Left ventricle myocardium inferior (tissue), 1 donor: ENCODE measurements around the gene RBPJ. TPM values are rescaled to one million over a fixed set of nuclear protein-coding genes. Genes with fewer than 3 reads are reported as not detected.

ENCODE experiments used
- DNase-seq: peaks from one replicate; pipeline ENCODE4 v3.0.0-alpha.2; 2020
- H3K27ac ChIP-seq: fragments of 200-600 bp; replicated peaks from 2 replicates; pipeline ENCODE4 v1.8.0; 2021
- H3K27me3 ChIP-seq: fragments of 200-600 bp; 2 replicates; pipeline ENCODE4 v1.8.0; 2021; ENCODE audit warnings: low read depth
- H3K36me3 ChIP-seq: fragments of 200-600 bp; 2 replicates; pipeline ENCODE4 v1.8.0; 2021
- H3K4me1 ChIP-seq: fragments of 200-600 bp; 2 replicates; pipeline ENCODE4 v1.8.0; 2021
- H3K4me3 ChIP-seq: fragments of 200-600 bp; 2 replicates; pipeline ENCODE4 v1.8.0; 2021; ENCODE audit warnings: mild to moderate bottlenecking, moderate library complexity
- H3K9me3 ChIP-seq: fragments of 200-600 bp; replicated peaks from 2 replicates; pipeline ENCODE4 v1.8.0; 2021
- CTCF ChIP-seq: fragments of 200-600 bp; IDR thresholded peaks from 2 replicates; pipeline ENCODE4 v1.8.0; 2021; ENCODE audit warnings: antibody characterized with exemption, mild to moderate bottlenecking, borderline replicate concordance
- intact Hi-C: fragments of 100-400 bp; cut with micrococcal nuclease; formaldehyde crosslinking; loops from one replicate; pipeline ENCODE4 v1.11.0; 2022
- total RNA-seq: library from RNA; stranded (reverse); fragmentation: NEBNext Ultra II Directional; extraction: Animal tissue kit (Norgen Biotek cat#: 25700); gene quantifications from one replicate; pipeline ENCODE4 v1.2.1, GENCODE V29; 2021
- donor health status: DM: no; HTN: yes; CAD: no; lungs with severe emphysema.

RBPJ gene
- total RNA-seq, 1 donor from 2014 or later: 36.5 TPM

DNA sequence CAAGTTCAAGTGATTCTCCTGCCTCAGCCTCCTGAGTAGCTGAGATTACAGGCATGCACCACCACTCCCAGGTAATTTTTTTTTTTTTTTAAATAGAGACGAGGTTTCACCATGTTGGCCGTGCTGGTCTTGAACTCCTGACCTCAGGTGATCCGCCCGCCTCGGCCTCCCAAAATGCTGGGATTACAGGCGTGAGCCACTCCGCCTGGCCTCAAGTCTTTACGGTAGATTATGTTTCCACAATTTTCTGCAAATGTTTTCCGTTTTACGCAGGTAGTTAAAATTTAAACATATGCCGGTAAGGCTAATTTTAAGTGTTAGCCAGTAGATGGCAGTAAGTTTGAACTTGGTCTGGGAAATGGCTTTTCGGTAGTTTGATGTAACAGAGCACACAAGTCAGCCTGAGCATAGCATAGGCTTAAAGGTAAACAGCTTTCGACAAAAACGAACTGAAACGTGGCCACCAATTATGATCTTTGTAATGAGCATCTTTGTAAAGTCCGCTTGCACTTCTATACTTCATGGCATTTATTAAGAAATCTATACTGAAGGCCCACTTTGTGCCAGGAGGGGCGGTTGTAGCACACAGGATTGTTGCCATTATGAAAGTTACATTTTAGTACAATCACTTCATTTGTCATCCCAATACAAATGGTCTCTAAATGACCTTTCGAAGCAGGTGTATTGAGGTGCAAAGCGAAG is 138.4 kb downstream of the RBPJ start:
- H3K4me3 ChIP-seq: no peak overlapping the region
- no peaks in the 10 kb centered on the region for H3K27me3 ChIP-seq
- H3K27ac ChIP-seq: no peak overlapping the region
- no peak for DNase-seq
- H3K9me3 ChIP-seq: peaks cover 13% of the 10 kb centered on the region
- peak; percentile 69 for TF ChIP-seq CTCF
- intact Hi-C loops: loop anchor here (10.0 kb wide), 1 partner anchor 266 kb away; no protein-coding TSS in a partner anchor
- no peaks in the 10 kb centered on the region for H3K36me3 ChIP-seq
- no peaks in the 10 kb centered on the region for H3K4me1 ChIP-seq

GRCh38 chr4:26459756-26460530 is 139.1 kb downstream of the RBPJ start:
- no peak overlapping the region for H3K4me3 ChIP-seq
- peaks cover 6% of the 10 kb centered on the region for H3K9me3 ChIP-seq
- DNase-seq: no peak
- no peak overlapping the region for H3K27ac ChIP-seq
- H3K4me1 ChIP-seq: no peaks in the 10 kb centered on the region
- intact Hi-C loops: loop anchor here (10.0 kb wide), 2 partner anchors 265 to 545 kb away; no protein-coding TSS in a partner anchor
- H3K36me3 ChIP-seq: no peaks in the 10 kb centered on the region
- H3K27me3 ChIP-seq: peaks cover 4% of the 10 kb centered on the region
- TF ChIP-seq CTCF: no peak

GRCh38 chr4:26462874-26463273 is 142.1 kb downstream of the RBPJ start:
- intact Hi-C loops: loop anchor here (10.0 kb wide), 1 partner anchor 542 kb away; no protein-coding TSS in a partner anchor

GRCh38 chr4:26463386-26463785 is 142.6 kb downstream of the RBPJ start:
- Histone ChIP-seq H3K36me3 (no peaks in the 10 kb centered on the region), H3K9me3 (peaks cover 6% of the 10 kb centered on the region), H3K27me3 (peaks cover 4% of the 10 kb centered on the region), H3K27ac (no peak overlapping the region), H3K4me3 (no peak overlapping the region), H3K4me1 (no peaks in the 10 kb centered on the region)
- no peak for DNase-seq
- intact Hi-C loops: loop anchor here (10.0 kb wide), 1 partner anchor 541 kb away; no protein-coding TSS in a partner anchor
- no peak for TF ChIP-seq CTCF

More at GRCh38 chr4:26462874-26463273, 142.1 kb downstream of the RBPJ start:
- no peak for DNase-seq
- peaks cover 4% of the 10 kb centered on the region for H3K27me3 ChIP-seq
- no peak overlapping the region for H3K4me3 ChIP-seq
- H3K9me3 ChIP-seq: peaks cover 6% of the 10 kb centered on the region
- no peaks in the 10 kb centered on the region for H3K4me1 ChIP-seq
- H3K36me3 ChIP-seq: no peaks in the 10 kb centered on the region
- no peak overlapping the region for H3K27ac ChIP-seq
- no peak for TF ChIP-seq CTCF

- Histone ChIP-seq H3K9me3 (peaks cover 13% of the 10 kb centered on the region), H3K27ac (no peak overlapping the region), H3K27me3 (peaks cover 4% of the 10 kb centered on the region), H3K4me3 (no peak overlapping the region), H3K36me3 (no peaks in the 10 kb centered on the region), H3K4me1 (no peaks in the 10 kb centered on the region)
- no peak for TF ChIP-seq CTCF
- no peak for DNase-seq
- intact Hi-C loops: loop anchor here (10.0 kb wide), 1 partner anchor 540 kb away; no protein-coding TSS in a partner anchor
Observed at GRCh38 chr4:26464420-26465095, 143.7 kb downstream of the RBPJ start.
